Stimulated activated CD8-positive, alpha-beta memory T cell treated with anti-CD3 and anti-CD28 coated beads, Interleukin-4, amount 100 ng/mL, for 24 hours (primary cell): ENCODE measurements around the gene ADAMTS17.
"Not testable (repeated sequence)": the region's sequence is repeated elsewhere in the genome, so short reads cannot be mapped to it uniquely, and the experiment has no call there.

Experiments used
- DNase-seq: peaks from one replicate; pipeline ENCODE4 v3.0.0-alpha.2; 2020; ENCODE audit warnings: low read depth

Gene ADAMTS17

GRCh38 chr15:99951511-99951910 lies 390.3 kb downstream of the ADAMTS17 start:
- no peak for DNase-seq

- DNase-seq, result no peak
Observed at GRCh38 chr15:99944131-99944530, 397.6 kb downstream of the ADAMTS17 start.

DNA sequence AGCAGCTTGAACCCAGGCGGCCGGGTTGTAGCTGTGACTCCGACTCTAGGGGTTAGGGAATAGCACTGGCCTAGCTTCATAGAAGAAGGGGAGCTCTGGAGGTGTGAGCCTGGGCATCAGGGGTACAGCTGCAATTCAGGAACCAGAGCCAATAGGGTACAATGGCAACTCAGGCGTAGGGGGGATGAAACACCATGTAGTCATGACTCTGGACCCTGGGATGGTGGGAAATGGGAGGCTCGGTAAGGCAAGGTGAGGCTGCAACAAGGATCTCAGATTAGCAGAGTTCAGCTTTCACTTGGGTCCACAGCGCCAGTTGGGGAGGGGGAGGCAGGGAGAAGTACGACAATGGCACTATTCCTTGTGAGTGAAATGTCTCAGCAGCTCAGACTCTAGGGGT lies 398.3 kb downstream of the ADAMTS17 start:
- no peak for DNase-seq

DNA sequence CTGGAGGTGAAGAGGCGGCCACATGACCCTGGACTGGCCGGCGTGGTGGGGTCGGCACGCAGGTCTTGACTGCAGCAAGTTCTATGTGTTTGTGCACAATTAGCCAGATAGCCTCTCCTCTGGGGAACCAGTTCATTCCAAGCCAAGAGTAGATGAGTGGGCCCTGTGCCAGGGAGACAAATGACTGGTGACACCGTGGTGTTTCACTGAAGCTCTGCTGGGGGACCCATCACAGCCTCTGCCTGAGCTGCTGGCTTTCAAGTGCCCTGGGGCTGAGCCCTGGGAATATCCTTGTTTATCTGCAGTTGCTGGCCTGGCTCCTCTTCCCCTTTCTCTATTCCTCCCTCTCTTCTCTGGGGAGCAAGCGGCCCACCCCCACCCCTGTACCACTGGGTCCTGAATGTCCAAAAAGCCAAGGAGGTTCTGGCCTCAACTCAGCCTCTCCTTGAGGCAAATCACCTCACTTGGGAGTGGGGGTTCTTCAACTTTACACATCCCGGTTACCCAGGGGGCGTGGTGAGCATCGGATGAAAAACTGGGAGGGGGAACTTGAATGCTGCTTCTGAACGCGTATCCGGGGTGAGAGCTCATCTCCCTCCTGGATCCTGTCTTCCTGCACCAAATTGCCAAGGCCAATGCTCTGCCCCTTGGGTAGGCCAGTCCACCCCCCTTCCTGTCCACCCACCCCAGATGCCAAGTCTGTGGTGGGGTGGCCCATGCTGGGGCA lies 408.9 kb downstream of the ADAMTS17 start:
- DNase-seq, result no peak

GRCh38 chr15:99931703-99932603 lies 409.8 kb downstream of the ADAMTS17 start:
- no peak for DNase-seq

- no peak for DNase-seq
Observed at GRCh38 chr15:99930696-99931095, 411.1 kb downstream of the ADAMTS17 start.

- DNase-seq, result no peak
Observed at GRCh38 chr15:99929266-99929665, 412.5 kb downstream of the ADAMTS17 start.

GRCh38 chr15:99928429-99928981 lies 413.3 kb downstream of the ADAMTS17 start:
- DNase-seq, result peak; percentile 78

DNA sequence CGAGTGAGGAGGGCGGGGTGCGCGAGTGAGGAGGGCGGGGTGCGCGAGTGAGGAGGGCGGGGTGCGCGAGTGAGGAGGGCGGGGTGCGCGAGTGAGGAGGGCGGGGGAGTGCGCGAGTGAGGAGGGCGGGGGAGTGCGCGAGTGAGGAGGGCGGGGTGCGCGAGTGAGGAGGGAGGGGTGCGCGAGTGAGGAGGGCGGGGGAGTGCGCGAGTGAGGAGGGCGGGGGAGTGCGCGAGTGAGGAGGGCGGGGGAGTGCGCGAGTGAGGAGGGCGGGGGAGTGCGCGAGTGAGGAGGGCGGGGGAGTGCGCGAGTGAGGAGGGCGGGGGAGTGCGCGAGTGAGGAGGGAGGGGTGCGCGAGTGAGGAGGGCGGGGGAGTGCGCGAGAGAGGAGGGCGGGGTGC lies 415.2 kb downstream of the ADAMTS17 start:
- not testable (repeated sequence) for DNase-seq

GRCh38 chr15:99925661-99926461 lies 415.9 kb downstream of the ADAMTS17 start:
- DNase-seq, result peak; percentile 61

GRCh38 chr15:99923711-99924110 lies 418.1 kb downstream of the ADAMTS17 start:
- DNase-seq, result no peak
